ENCODE measurements around the gene RTN4RL1.

RTN4RL1 gene

GRCh38 chr17:1997927-1998742 lies 27.0 kb downstream of the RTN4RL1 start:
- DNase-seq (ENCODE audit: low read depth), result no peak
- TF ChIP-seq, protein P1, sequence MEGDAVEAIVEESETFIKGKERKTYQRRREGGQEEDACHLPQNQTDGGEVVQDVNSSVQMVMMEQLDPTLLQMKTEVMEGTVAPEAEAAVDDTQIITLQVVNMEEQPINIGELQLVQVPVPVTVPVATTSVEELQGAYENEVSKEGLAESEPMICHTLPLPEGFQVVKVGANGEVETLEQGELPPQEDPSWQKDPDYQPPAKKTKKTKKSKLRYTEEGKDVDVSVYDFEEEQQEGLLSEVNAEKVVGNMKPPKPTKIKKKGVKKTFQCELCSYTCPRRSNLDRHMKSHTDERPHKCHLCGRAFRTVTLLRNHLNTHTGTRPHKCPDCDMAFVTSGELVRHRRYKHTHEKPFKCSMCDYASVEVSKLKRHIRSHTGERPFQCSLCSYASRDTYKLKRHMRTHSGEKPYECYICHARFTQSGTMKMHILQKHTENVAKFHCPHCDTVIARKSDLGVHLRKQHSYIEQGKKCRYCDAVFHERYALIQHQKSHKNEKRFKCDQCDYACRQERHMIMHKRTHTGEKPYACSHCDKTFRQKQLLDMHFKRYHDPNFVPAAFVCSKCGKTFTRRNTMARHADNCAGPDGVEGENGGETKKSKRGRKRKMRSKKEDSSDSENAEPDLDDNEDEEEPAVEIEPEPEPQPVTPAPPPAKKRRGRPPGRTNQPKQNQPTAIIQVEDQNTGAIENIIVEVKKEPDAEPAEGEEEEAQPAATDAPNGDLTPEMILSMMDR (IDR thresholded peaks at IDR 0.05; ENCODE audit: low read length, missing control alignments), result no peak
- H3K4me3 ChIP-seq (replicated peaks; ENCODE audit: low read depth, low read length), result no peak overlapping the region

DNA sequence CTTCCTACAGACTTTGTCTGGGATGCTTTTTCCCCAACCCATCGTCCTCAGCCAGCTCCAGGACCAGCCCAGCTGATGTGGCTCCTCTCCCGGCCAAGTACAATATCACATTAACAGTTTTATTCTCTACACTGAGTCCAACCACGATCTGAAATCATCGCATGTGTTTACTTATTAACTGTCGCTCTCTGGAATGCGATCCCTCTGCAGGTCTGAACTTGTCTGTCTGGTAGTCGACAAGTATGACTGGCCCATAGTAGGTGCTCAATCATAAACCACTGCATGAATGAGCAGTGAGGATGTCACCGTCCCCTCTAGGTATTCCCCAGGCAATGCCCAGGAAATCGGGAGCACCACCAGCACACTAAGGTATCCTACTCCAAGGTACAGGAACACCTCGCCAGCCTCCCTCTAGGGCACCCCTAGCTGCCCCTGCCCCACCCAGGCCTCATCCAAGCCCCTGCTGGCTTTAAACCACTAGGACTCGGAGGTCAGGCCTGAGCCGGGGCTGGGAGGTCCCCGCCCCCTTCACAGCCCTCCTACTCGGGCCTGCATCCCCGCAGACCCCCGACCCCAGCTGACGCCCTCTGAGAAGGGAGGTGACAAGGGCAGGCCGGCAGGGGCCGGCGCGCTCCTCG lies 27.7 kb downstream of the RTN4RL1 start:
- H3K4me3 ChIP-seq (replicated peaks; ENCODE audit: low read depth, low read length), result no peak overlapping the region
- DNase-seq (ENCODE audit: low read depth), result no peak
- TF ChIP-seq, protein P1 (IDR thresholded peaks at IDR 0.05; ENCODE audit: low read length, missing control alignments), result no peak

DNA sequence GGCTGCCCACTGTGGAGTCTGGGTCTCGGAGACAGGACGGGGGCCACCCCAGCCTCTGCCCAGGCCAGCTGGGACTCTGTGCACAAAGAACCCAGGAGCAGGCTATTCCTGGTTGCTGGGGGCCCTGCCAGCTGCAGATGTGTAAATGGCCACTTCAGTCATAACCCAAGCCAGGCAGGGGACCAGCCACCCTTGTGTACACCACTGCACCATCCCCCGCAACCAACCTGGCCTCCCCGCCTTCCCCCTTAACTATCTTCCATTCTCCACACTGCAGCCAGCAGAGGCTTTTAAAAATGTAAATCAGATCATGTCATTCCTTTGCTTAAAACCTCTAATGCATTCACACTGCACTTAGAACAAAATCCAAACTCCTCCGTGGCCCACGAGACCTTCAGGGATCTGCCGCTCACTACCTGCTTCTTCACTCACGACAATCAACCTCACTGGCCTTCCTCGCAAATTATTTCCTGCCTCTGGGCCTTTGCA lies 28.3 kb downstream of the RTN4RL1 start:
- TF ChIP-seq, protein P1 (IDR thresholded peaks at IDR 0.05; ENCODE audit: low read length, missing control alignments), result no peak
- no peak overlapping the region for H3K4me3 ChIP-seq (replicated peaks; ENCODE audit: low read depth, low read length)
- DNase-seq (ENCODE audit: low read depth), result no peak

DNA sequence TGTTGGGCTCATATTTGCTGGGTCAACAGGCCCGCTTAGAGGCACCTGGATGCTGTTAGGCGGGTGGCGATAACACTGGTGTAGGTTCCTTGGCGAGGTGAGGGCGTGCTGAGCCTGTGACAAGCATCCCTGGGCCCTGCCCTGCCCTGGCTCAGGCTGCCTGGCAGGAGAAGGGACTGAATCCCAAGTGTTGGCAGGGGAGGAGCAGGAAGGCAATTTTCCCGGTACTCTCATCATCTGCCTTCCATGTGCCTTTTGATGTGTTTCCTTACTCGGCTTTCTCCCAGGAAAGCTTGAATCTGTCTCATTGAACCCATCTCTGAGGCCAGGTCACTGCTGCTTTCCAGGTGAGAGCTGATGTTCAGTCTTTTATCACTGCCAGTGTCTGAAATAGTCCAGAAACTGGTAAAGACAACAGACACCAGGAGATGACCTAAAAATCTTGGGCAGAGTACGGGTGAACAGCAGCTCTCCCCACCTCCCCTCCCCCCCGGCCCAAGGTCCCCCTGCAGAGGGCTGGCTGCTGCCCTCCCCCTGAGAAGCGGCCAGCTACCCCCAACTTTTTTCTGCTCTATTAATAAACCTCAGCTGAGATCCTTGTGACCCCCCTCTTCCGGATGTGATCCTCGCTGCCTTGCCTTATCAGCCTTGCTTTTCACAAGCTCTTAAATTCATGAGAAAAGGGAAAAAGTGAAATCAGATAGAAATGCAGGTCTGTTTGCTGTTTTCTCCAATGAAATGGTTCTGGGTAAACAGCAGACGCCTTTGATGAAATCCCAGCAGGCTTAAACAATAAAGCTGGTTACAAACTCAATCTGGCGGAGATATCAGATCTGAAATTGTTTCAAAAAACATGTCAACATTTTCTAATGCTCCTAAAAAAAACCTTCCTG lies 29.0 kb downstream of the RTN4RL1 start:
- H3K4me3 ChIP-seq (replicated peaks; ENCODE audit: low read depth, low read length), result no peak overlapping the region
- TF ChIP-seq, protein P1 (IDR thresholded peaks at IDR 0.05; ENCODE audit: low read length, missing control alignments), result no peak
- DNase-seq (ENCODE audit: low read depth), result no peak

GRCh38 chr17:1995321-1995892 lies 29.7 kb downstream of the RTN4RL1 start:
- TF ChIP-seq, protein P1 (IDR thresholded peaks at IDR 0.05; ENCODE audit: low read length, missing control alignments), result no peak
- no peak overlapping the region for H3K4me3 ChIP-seq (replicated peaks; ENCODE audit: low read depth, low read length)
- no peak for DNase-seq (ENCODE audit: low read depth)

GRCh38 chr17:1994707-1995106 lies 30.4 kb downstream of the RTN4RL1 start:
- H3K4me3 ChIP-seq (replicated peaks; ENCODE audit: low read depth, low read length), result no peak overlapping the region
- DNase-seq (ENCODE audit: low read depth), result no peak
- TF ChIP-seq, protein P1 (IDR thresholded peaks at IDR 0.05; ENCODE audit: low read length, missing control alignments), result no peak

All from fibroblast of pulmonary artery (primary cell).